Naive B cell (primary cell): Measurements from ENCODE around the gene SRPK1. TPM values are rescaled to one million over a fixed set of nuclear protein-coding genes. Genes with fewer than 3 reads are reported as not detected.
A peak's percentile ranks its signal among the peaks of the same experiment; 100 is the strongest.
"Not testable (repeated sequence)": the region's sequence is repeated elsewhere in the genome, so short reads cannot be mapped to it uniquely, and the experiment has no call there.

Experiments
- ATAC-seq, 2 donors: fragments of 150-1000 bp; cut with Tn5 transposase; 2 replicates each; pipeline ENCODE4 v1.10.0; 2021; ENCODE audit warnings: low read depth in 2 of 2, mild to moderate bottlenecking in 2 of 2, moderate library complexity in 2 of 2
- DNase-seq: peaks from one replicate; pipeline ENCODE4 v3.0.0; 2022
- H3K27ac Mint-ChIP-seq, 6 donors: one replicate each; pipeline ENCODE4 v1.8.0; 2020 to 2022; ENCODE audit warnings: mild to moderate bottlenecking in 6 of 6, mixed read lengths in 6 of 6, moderate library complexity in 5 of 6, inconsistent platforms in 2 of 6
- H3K27me3 Mint-ChIP-seq, 3 donors: one replicate each; pipeline ENCODE4 v1.8.0; 2021 to 2022; ENCODE audit warnings: mixed read lengths in 3 of 3, mild to moderate bottlenecking in 1 of 3
- H3K36me3 Mint-ChIP-seq, 2 donors: one replicate each; pipeline ENCODE4 v1.8.0; 2020 to 2022; ENCODE audit warnings: mixed read lengths in 2 of 2, inconsistent platforms in 1 of 2, mild to moderate bottlenecking in 1 of 2
- H3K4me1 Mint-ChIP-seq, 3 donors: one replicate each; pipeline ENCODE4 v1.8.0; 2020 to 2022; ENCODE audit warnings: mixed read lengths in 3 of 3, inconsistent platforms in 1 of 3, mild to moderate bottlenecking in 1 of 3, moderate library complexity in 1 of 3
- H3K4me3 Mint-ChIP-seq, 8 donors: one replicate each; pipeline ENCODE4 v1.8.0; 2020 to 2022; ENCODE audit warnings: mild to moderate bottlenecking in 8 of 8, mixed read lengths in 8 of 8, moderate library complexity in 8 of 8, inconsistent platforms in 2 of 8
- H3K9me3 Mint-ChIP-seq, 7 donors: one replicate each; pipeline ENCODE4 v1.8.0; 2020 to 2022; ENCODE audit warnings: mixed read lengths in 7 of 7, mild to moderate bottlenecking in 5 of 7, inconsistent platforms in 2 of 7, moderate library complexity in 1 of 7
- polyA plus RNA-seq, 6 donors: library from polyadenylated mRNA; unstranded; fragments of 300-500 nt; fragmentation: Illumina TruSeq; gene quantifications; one replicate each; pipeline ENCODE4 v1.2.3, GENCODE V29; 2021; ENCODE audit warnings: low read depth in 6 of 6

SRPK1 gene
- polyA plus RNA-seq, 6 donors from 2014 or later, result 25.4 to 43.8 (median 37.3) TPM

DNA sequence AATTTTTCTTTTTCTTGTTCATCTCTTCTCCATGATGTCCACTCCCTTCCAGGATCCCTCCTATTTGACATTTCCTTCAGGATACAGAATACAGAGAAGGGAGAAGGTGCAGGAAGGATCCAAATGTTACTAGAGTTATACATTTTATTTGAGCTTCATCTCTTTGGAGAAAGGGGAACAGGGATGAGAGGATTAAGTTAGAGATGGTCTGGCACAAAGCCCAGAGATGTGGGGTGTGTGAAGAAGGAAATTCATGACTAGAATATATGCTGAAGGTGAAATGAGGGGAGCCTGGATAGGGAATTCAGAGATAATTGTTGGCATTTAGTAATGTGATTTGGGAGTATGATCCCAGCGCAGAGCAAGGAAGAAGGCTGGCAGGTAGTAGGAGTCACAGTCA lies 22.5 kb upstream of the SRPK1 start:
- no peak overlapping the region for H3K4me3 Mint-ChIP-seq
- no peaks in the 10 kb centered on the region for H3K4me1 Mint-ChIP-seq
- no peak for DNase-seq
- ATAC-seq, result no peak
- peaks cover 0 to 18% (median 8%) of the 10 kb centered on the region in 7 donors for H3K9me3 Mint-ChIP-seq
- peaks cover 3 to 32% of the 10 kb centered on the region in 2 donors for H3K36me3 Mint-ChIP-seq
- H3K27me3 Mint-ChIP-seq, result peaks cover 6 to 16% (median 11%) of the 10 kb centered on the region in 3 donors
- no peak overlapping the region for H3K27ac Mint-ChIP-seq

DNA sequence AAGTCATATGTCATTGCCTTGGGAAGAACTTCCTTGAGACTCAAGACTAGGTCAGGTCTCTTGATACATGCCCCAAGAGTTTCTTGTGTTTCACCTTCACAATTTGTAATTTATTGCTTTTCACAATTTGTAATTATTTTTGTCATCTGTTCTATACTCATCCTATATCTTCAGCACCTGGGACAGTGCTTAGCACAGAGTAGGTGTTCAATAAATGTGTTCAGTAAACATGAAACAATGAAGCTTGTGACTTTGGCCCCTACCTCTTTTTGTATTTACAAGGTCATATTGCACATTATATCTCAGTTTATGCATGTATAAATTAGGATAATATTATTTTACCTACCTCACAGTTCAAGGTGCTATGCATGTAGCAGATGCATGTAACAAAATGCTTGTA lies 21.5 kb upstream of the SRPK1 start:
- DNase-seq (no peak), ATAC-seq (no peak)
- H3K27me3 Mint-ChIP-seq, result peaks cover 6 to 16% (median 11%) of the 10 kb centered on the region in 3 donors
- no peak overlapping the region for H3K27ac Mint-ChIP-seq
- H3K36me3 Mint-ChIP-seq, result peaks cover 3 to 32% of the 10 kb centered on the region in 2 donors
- H3K4me3 Mint-ChIP-seq, result no peak overlapping the region
- H3K9me3 Mint-ChIP-seq, result peaks cover 0 to 22% (median 8%) of the 10 kb centered on the region in 7 donors
- H3K4me1 Mint-ChIP-seq, result no peaks in the 10 kb centered on the region

DNA sequence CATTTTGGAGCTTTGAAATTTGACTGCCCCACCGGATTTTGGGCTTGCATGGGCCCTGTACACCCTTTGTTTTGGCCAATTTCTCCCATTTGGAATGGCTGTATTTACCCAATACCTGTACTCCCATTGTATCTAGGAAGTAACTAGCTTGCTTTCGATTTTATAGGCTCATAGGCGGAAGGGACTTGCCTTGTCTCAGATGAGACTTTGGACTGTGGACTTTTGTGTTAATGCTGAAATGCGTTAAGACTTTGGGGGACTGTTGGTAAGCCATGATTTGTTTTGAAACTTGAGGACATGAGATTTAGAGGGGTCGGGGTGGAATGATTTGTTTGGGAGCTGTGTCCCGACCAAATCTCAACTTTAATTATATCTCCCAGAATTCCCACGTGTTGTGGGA lies 20.3 kb upstream of the SRPK1 start:
- H3K27me3 Mint-ChIP-seq, result peaks cover 6 to 18% (median 18%) of the 10 kb centered on the region in 3 donors
- ATAC-seq, H3K27ac Mint-ChIP-seq, H3K4me3 Mint-ChIP-seq, H3K4me1 Mint-ChIP-seq, DNase-seq: not testable (repeated sequence)
- H3K9me3 Mint-ChIP-seq, result peaks cover 0 to 28% (median 10%) of the 10 kb centered on the region in 7 donors
- H3K36me3 Mint-ChIP-seq, result peaks cover 3 to 32% of the 10 kb centered on the region in 2 donors

DNA sequence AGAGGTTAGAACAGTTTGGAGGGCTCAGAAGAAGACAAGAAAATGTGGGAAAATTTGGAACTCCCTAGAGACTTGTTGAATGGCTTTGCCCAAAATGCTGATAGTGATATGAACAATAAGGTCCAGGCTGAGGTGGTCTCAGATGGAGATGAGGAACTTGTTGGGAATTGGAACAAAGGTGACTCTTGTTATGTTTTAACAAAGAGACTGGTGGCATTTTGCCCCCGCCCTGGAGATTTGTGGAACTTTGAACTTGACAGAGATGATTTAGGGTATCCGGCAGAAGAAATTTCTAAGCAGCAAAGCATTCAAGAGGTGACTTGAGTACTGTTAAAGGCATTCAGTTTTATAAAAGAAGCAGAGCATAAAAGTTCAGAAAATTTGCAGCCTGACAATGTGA lies 19.1 kb upstream of the SRPK1 start:
- not testable (repeated sequence) for H3K27ac Mint-ChIP-seq, DNase-seq, ATAC-seq, H3K4me1 Mint-ChIP-seq, H3K4me3 Mint-ChIP-seq
- peaks cover under 1 to 24% of the 10 kb centered on the region in 2 donors for H3K36me3 Mint-ChIP-seq
- peaks cover 6 to 16% (median 10%) of the 10 kb centered on the region in 3 donors for H3K27me3 Mint-ChIP-seq
- peaks cover 0 to 28% (median 9%) of the 10 kb centered on the region in 7 donors for H3K9me3 Mint-ChIP-seq

DNA sequence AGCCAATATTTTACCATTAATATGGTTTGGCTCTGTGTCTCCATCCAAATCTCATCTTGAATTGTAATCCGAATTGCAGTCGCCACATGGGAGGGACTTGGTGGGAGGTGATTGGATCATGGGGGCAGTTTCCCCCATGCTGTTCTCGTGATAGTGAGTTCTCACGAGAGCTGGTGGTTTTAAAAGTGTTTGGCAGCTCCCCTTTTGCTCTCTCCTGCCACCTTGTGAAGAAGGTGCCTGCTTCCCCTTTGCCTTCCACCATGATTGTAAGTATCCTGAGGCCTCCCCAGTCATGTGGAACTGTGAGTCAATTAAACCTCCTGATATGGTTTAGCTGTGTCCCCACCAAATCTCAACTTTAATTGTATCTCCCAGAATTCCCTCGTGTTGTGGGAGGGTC lies 18.4 kb upstream of the SRPK1 start:
- not testable (repeated sequence) for H3K27ac Mint-ChIP-seq, DNase-seq, ATAC-seq, H3K4me1 Mint-ChIP-seq, H3K4me3 Mint-ChIP-seq
- Mint-ChIP-seq H3K36me3 (peaks cover 0 to 24% of the 10 kb centered on the region in 2 donors), H3K9me3 (peaks cover 0 to 28% (median 9%) of the 10 kb centered on the region in 7 donors), H3K27me3 (peaks cover 6 to 16% (median 7%) of the 10 kb centered on the region in 3 donors)

DNA sequence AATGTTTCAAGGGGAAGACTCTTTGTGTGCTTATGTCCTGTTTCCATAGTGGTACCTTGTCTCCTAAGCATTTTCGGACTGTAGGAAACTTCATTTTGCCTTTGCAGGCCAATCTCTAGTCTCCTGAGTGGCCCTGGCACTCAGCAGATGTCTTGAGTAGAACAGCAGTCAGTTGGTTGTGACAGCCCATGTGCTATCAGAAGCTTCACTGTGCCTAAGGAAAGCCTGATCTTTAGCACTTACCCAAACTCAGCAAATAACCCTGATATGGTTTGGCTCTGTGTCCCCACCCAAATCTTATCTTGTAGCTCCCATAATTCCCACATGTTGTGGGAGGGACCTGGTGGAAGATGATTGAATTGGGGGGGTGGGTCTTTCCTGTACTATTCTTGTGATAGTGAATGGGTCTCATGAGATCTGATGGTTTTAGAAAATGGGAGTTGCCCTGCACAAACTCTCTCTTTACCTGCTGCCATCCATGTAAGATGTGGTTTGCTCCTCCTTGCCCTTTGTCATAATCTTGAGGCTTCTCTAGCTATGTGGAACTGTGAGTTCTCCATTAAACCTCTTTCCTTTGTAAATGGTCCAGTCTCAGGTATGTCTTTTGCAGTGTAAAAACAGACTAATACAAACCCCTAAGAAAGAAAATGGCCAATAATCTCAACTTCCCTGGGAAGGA lies 15.9 kb upstream of the SRPK1 start:
- H3K4me1 Mint-ChIP-seq, result no peaks in the 10 kb centered on the region

DNA sequence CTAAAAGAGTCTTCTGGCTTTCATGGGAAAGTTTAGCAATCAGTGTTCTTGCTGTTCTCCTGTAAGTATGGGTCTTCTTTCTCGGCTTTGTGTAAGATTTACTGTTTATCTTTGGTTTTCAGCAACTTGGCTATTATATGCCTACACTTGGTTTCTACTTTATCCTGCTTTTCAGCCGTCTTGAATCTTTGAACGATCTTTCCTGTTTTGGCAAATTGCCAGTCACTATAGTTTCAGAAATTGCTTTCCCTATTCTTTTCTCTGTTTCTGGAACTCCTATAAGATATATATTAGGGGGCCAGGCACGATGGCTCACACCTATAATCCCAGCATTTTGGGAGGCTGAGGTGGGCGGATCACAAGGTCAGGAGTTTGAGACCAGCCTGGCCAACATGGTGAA lies 14.6 kb upstream of the SRPK1 start:
- Mint-ChIP-seq H3K27me3 (peaks cover 0 to 8% (median 7%) of the 10 kb centered on the region in 3 donors), H3K4me1 (no peaks in the 10 kb centered on the region), H3K36me3 (peaks cover 0 to 13% of the 10 kb centered on the region in 2 donors), H3K9me3 (peaks cover 0 to 14% (median 8%) of the 10 kb centered on the region in 7 donors), H3K27ac (no peak overlapping the region), H3K4me3 (no peak overlapping the region)
- no peak for ATAC-seq
- no peak for DNase-seq

More for the DNA sequence above, 15.9 kb upstream of the SRPK1 start:
- ATAC-seq (no peak), DNase-seq (no peak)
- Mint-ChIP-seq H3K9me3 (peaks cover 0 to 22% (median 8%) of the 10 kb centered on the region in 7 donors), H3K4me3 (no peak overlapping the region), H3K27me3 (peaks cover 0 to 12% (median 7%) of the 10 kb centered on the region in 3 donors), H3K36me3 (peaks cover 0 to 22% of the 10 kb centered on the region in 2 donors), H3K27ac (no peak overlapping the region)

DNA sequence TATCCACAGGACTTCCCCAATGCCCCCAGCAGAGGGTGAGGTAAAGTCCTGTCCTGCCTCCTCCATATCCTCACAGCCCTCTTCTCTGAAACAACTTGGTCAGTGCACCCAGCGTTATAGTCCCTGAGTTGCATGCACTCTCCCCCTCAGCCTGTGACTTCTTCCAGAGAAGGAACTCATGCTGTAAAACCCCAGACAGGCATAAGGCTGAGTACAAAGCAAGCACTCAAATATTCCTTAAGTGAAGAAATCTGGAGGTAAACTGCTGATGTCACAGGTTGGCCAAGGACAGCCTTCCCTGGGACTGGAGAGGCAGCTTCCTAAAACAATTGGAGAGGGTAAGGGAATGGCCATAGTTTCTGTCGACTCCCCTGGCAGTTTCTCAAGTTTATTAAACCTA lies 12.9 kb upstream of the SRPK1 start:
- Mint-ChIP-seq H3K36me3 (no peaks in the 10 kb centered on the region), H3K27me3 (peaks cover 0 to 7% (median 4%) of the 10 kb centered on the region in 3 donors), H3K4me1 (no peaks in the 10 kb centered on the region), H3K9me3 (peaks cover 0 to 10% (median 4%) of the 10 kb centered on the region in 7 donors), H3K27ac (no peak overlapping the region), H3K4me3 (no peak overlapping the region)
- DNase-seq (no peak), ATAC-seq (no peak)

DNA sequence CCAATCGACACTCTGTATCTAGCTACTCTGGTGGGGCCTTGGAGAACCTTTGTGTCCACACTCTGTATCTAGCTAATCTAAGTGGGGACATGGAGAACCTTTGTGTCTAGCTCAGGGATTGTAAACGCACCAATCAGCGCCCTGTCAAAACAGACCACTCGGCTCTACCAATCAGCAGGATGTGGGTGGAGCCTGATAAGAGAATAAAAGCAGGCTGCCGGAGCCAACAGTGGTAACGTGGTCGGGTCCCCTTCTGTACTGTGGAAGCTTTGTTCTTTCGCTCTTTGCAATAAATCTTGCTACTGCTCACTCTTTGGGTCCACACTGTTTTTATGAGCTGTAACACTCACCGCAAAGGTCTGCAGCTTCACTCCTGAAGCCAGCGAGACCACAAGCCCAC lies 11.0 kb upstream of the SRPK1 start:
- H3K4me3 Mint-ChIP-seq, result peak overlapping the region; percentile 10 to 85 (median 46)
- H3K9me3 Mint-ChIP-seq, DNase-seq, H3K27me3 Mint-ChIP-seq, H3K4me1 Mint-ChIP-seq, H3K27ac Mint-ChIP-seq, H3K36me3 Mint-ChIP-seq, ATAC-seq: not testable (repeated sequence)

DNA sequence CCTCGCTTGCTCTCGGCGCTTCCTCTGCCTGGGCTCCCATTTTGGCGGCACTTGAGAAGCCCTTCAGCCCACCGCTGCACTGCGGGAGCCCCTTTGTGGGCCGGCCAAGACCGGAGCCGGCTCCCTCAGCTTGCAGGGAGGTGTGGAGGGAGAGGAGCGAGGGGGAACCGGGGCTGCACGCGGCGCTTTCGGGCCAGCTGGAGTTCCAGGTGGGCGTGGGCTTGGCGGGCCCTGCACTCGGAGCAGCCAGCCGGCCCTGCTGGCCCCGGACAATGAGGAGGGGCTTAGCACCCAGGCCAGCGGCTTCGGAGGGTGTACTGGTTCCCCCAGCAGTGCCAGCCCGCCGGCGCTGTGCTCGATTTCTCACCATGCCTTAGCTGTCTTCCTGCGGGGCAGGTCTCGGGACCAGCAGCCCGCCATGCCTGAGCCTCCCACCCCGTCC lies 10.2 kb upstream of the SRPK1 start:
- H3K27ac Mint-ChIP-seq, result no peak overlapping the region
- peaks cover 0 to 2% (median 0%) of the 10 kb centered on the region in 3 donors for H3K27me3 Mint-ChIP-seq
- DNase-seq (no peak), ATAC-seq (no peak)
- peaks cover 0 to 2% (median 0%) of the 10 kb centered on the region in 7 donors for H3K9me3 Mint-ChIP-seq
- H3K36me3 Mint-ChIP-seq, result no peaks in the 10 kb centered on the region
- H3K4me3 Mint-ChIP-seq, result no peak overlapping the region
- no peaks in the 10 kb centered on the region for H3K4me1 Mint-ChIP-seq

DNA sequence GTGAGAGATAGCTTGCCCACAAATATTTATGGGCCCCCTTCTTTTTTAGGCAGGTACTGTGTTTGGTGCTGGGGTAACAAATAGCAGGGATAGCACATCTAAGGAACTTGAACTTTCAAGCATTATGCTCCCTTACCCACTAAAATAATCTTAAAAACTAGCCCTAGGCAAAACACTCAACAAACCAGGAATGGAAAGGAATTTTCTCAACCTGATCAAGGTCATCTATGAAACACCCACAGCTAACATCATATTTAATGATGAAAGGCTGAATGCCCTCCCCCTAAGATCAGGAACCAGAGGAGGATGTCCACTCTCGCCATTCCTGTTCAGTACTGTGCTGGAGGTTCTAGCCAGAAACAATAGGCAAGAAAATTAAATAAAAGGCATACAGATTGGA lies 8.7 kb upstream of the SRPK1 start:
- Mint-ChIP-seq H3K4me3 (no peak overlapping the region), H3K27me3 (no peaks in the 10 kb centered on the region), H3K36me3 (no peaks in the 10 kb centered on the region), H3K4me1 (no peaks in the 10 kb centered on the region), H3K27ac (no peak overlapping the region), H3K9me3 (peaks cover 0 to 2% (median 0%) of the 10 kb centered on the region in 7 donors)
- ATAC-seq (no peak), DNase-seq (no peak)

DNA sequence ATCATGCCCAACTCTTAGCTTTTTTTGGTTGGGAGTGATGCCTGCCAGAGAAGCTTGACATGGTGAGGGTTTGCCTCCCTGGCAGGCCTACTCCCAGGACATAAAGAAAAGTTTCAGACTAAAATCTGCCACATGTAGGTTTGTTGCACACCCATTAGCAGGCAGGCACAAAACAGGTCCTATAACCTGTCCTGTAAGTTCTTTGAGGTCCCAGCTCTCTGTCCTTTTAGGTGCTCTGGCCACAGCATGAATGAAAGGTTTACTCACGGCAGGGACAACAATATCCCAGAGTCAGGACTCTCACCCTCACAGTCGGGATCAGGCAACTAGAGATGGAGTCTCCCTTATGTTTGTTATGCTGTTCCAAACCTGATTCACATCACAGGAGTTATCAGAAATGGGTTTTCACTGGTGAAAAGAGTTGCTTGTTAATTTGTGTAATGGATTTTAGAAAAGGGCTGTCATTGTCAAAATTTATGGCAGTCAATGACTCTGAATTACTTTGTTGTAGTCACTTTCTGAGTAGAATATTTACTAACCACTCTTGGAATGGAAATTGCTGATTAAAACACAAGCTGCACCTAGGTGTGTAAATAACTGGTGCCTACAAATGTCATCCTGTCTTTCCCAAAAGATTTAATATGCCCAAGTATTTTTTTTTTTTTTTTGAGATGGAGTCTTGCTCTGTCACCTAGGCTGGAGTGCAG lies 5.8 kb upstream of the SRPK1 start:
- no peak overlapping the region for H3K27ac Mint-ChIP-seq

DNA sequence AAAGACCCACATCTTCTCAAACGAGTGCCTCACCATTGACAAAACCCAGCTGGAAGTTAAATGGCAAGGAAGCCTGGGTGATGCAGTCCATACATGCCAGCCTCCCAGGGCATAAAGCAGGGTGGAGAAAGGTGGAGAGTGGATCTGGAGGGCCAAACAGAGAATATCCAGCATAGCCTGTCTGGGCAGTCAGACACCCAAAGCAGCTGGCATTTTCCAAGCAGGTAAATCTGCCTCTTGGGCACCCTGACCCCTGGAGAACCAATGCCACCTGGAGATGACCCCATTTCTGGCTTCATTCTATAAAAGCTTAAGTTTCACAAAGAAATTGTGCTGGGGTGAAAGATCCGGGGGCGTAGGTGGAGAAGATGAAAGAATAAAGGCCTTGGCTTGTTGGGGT lies 5.1 kb upstream of the SRPK1 start:
- Mint-ChIP-seq H3K4me3 (no peak overlapping the region), H3K4me1 (peaks cover 9 to 18% (median 13%) of the 10 kb centered on the region in 3 donors), H3K9me3 (no peaks in the 10 kb centered on the region), H3K27me3 (no peaks in the 10 kb centered on the region), H3K36me3 (no peaks in the 10 kb centered on the region), H3K27ac (peak overlapping the region in 1 of 6 donors; percentile 75)
- DNase-seq, result no peak
- no peak for ATAC-seq

More for the DNA sequence above, 5.8 kb upstream of the SRPK1 start:
- Mint-ChIP-seq H3K9me3 (no peaks in the 10 kb centered on the region), H3K4me1 (peaks cover 6 to 11% (median 6%) of the 10 kb centered on the region in 3 donors), H3K36me3 (no peaks in the 10 kb centered on the region), H3K27me3 (no peaks in the 10 kb centered on the region), H3K4me3 (peak overlapping the region in 1 of 8 donors; percentile 27)
- DNase-seq, result no peak
- ATAC-seq, result no peak

DNA sequence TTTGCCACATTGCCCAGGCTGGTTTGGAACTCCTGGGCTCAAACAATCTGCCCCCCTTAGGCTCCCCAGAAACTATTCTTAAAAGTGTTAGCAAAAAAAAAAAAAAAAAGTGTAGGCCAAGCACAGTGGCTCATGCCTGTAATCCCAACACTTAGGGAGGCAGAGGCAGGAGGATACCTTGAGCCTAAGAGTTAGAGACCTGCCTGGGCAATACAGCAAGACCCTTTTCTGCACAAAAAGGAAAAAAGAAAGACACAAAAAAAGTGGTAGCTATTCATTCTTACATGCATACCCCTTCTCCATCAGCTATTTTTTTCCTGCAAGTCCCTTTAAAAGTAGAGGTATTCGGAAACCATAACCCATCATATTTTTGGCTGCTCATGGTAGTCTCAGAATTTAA lies 3.2 kb upstream of the SRPK1 start:
- DNase-seq, result no peak
- Mint-ChIP-seq H3K9me3 (no peaks in the 10 kb centered on the region), H3K4me1 (peaks cover 20 to 30% (median 24%) of the 10 kb centered on the region in 3 donors), H3K27ac (no peak overlapping the region), H3K27me3 (no peaks in the 10 kb centered on the region), H3K4me3 (peak overlapping the region in 3 of 8 donors; percentile 22 to 82 (median 69)), H3K36me3 (no peaks in the 10 kb centered on the region)
- no peak for ATAC-seq
